NB4 (cell line): ENCODE results near the gene NPAS3.

Source experiments
- POLR2A ChIP-seq: IDR thresholded peaks from 2 replicates; pipeline ENCODE4 v1.6.1; 2011; ENCODE audit warnings: mild to moderate bottlenecking; ENCODE audit not compliant: insufficient read length; ENCODE audit errors: extremely low read depth
- TF ChIP-seq, protein P1 (sequence below): IDR thresholded peaks from one replicate; pipeline ENCODE4 v1.5.1; 2012; ENCODE audit warnings: low read depth, low read length

DNA sequence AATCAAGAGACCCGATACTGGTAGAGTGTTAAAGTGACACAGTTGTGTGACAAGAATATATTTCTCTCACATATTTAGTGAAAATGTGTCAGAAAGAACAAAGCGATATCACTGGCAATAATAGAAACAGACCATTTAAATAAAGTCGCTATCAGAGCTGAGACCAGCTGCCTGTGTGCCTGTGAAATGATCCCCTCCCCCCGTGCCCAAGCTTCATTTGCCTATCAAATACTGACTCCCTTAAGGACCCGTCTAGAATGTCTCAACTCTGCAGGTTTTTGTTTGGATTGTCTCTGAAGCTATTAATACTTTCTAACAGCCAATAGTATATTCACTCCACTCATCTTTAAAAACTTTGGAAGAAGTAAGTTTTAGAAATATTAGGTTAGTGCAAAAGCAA, 913.3 kb downstream of the NPAS3 start:
- TF ChIP-seq, protein P1, sequence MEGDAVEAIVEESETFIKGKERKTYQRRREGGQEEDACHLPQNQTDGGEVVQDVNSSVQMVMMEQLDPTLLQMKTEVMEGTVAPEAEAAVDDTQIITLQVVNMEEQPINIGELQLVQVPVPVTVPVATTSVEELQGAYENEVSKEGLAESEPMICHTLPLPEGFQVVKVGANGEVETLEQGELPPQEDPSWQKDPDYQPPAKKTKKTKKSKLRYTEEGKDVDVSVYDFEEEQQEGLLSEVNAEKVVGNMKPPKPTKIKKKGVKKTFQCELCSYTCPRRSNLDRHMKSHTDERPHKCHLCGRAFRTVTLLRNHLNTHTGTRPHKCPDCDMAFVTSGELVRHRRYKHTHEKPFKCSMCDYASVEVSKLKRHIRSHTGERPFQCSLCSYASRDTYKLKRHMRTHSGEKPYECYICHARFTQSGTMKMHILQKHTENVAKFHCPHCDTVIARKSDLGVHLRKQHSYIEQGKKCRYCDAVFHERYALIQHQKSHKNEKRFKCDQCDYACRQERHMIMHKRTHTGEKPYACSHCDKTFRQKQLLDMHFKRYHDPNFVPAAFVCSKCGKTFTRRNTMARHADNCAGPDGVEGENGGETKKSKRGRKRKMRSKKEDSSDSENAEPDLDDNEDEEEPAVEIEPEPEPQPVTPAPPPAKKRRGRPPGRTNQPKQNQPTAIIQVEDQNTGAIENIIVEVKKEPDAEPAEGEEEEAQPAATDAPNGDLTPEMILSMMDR = no peak
- TF ChIP-seq POLR2A = no peak
